Measurements from ENCODE around the gene LIN54.

GRCh38 chr4:82913305-82913704, 97.3 kb downstream of the LIN54 start:
- no peak for TF ChIP-seq POLR2AphosphoS5 (IDR thresholded peaks at IDR 0.05; ENCODE audit: low read depth, low read length)
- TF ChIP-seq, protein P1, sequence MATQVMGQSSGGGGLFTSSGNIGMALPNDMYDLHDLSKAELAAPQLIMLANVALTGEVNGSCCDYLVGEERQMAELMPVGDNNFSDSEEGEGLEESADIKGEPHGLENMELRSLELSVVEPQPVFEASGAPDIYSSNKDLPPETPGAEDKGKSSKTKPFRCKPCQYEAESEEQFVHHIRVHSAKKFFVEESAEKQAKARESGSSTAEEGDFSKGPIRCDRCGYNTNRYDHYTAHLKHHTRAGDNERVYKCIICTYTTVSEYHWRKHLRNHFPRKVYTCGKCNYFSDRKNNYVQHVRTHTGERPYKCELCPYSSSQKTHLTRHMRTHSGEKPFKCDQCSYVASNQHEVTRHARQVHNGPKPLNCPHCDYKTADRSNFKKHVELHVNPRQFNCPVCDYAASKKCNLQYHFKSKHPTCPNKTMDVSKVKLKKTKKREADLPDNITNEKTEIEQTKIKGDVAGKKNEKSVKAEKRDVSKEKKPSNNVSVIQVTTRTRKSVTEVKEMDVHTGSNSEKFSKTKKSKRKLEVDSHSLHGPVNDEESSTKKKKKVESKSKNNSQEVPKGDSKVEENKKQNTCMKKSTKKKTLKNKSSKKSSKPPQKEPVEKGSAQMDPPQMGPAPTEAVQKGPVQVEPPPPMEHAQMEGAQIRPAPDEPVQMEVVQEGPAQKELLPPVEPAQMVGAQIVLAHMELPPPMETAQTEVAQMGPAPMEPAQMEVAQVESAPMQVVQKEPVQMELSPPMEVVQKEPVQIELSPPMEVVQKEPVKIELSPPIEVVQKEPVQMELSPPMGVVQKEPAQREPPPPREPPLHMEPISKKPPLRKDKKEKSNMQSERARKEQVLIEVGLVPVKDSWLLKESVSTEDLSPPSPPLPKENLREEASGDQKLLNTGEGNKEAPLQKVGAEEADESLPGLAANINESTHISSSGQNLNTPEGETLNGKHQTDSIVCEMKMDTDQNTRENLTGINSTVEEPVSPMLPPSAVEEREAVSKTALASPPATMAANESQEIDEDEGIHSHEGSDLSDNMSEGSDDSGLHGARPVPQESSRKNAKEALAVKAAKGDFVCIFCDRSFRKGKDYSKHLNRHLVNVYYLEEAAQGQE (IDR thresholded peaks at IDR 0.05; ENCODE audit: insufficient read depth in 1 of 2, low read depth in 2 of 2, low read length in 1 of 2), result no peak
